ENCODE measurements around the gene DHDDS.

Gene DHDDS

DNA sequence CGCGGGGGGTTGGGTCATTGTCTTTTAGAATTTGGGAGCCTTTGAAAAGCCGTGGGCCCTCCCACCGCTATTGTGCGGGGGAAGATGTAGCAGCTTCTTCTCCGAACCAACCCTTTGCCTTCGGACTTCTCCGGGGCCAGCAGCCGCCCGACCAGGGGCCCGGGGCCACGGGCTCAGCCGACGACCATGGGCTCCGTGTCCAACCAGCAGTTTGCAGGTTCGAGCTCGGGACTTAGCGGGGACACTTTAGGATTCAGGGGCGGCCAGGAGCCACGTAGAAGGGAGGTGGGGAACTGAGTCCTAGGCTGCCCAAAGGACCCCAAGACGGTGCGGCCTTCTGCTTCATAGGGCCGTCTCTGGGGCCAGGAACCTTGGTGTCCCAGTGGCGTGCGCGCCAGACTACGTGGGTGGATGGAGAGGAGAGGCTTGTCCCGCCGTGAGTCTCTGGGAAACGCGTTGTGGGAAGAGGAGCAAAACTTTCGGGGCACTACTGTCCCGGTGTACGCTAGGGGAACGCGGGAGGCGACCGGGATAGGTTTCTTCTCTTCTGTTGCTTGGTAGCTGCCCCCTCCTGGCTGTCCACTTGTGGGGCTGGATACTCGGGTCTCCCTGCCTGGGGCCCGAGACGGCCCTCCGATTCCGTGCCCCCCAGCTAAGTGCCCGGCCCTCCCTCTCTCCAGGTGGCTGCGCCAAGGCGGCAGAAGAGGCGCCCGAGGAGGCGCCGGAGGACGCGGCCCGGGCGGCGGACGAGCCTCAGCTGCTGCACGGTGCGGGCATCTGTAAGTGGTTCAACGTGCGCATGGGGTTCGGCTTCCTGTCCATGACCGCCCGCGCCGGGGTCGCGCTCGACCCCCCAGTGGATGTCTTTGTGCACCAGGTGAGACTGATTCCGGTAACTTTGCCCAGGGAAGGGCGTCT, 21.2 kb upstream of the DHDDS start, which contains the start of gene LIN28A:
LIN28A (plus strand) TSS at position 112 of the 918 bp plus-strand sequence; CDS start at position 187, 75 bp downstream.
- Mint-ChIP-seq H3K27ac (no peak within 1 kb of the TSS), H3K4me1 (peaks cover 22% of the 10 kb centered on the region), H3K9me3 (no peaks in the 10 kb centered on the region), H3K36me3 (no peaks in the 10 kb centered on the region), H3K4me3 (no peak within 1 kb of the TSS)
- ATAC-seq (no peak), DNase-seq (ENCODE audit: low spot score in 2 of 2) (no peak)

- Mint-ChIP-seq H3K27ac (no peak overlapping the region), H3K36me3 (no peaks in the 10 kb centered on the region), H3K4me1 (peaks cover 22% of the 10 kb centered on the region), H3K4me3 (no peak overlapping the region), H3K9me3 (no peaks in the 10 kb centered on the region)
- ATAC-seq (no peak), DNase-seq (ENCODE audit: low spot score in 2 of 2) (no peak)
These were observed 20.5 kb upstream of the DHDDS start for GRCh38 chr1:26411624-26412074.

- H3K9me3 Mint-ChIP-seq: no peaks in the 10 kb centered on the region
- H3K4me3 Mint-ChIP-seq: no peak overlapping the region
- no peak overlapping the region for H3K27ac Mint-ChIP-seq
- no peaks in the 10 kb centered on the region for H3K36me3 Mint-ChIP-seq
- ATAC-seq (no peak), DNase-seq (ENCODE audit: low spot score in 2 of 2) (no peak)
- peaks cover 22% of the 10 kb centered on the region for H3K4me1 Mint-ChIP-seq
These were observed 19.8 kb upstream of the DHDDS start for GRCh38 chr1:26412180-26412840.

DNA sequence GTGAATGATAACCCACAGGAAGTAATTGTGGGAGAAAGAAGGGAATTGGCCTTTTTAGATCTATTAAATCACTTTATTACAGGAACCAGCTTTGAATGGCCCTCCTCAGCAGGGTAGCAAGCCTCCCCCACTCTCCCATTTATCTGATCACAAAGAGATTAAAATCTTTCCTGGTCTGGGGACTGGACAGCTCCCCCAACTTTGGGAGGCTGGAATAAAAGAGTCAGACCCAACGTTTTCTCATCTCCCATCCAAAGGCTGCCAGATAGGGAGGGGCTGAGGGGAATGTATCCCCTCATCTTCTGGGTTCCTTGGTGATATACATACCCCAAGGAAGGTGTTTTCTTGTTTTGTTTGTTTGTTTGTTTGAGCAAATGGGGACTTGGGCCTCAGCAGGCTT, 19.1 kb upstream of the DHDDS start:
- Mint-ChIP-seq H3K27ac (no peak overlapping the region), H3K36me3 (no peaks in the 10 kb centered on the region), H3K9me3 (no peaks in the 10 kb centered on the region), H3K4me3 (no peak overlapping the region), H3K4me1 (peaks cover 22% of the 10 kb centered on the region)
- ATAC-seq (no peak), DNase-seq (ENCODE audit: low spot score in 2 of 2) (no peak)

DNA sequence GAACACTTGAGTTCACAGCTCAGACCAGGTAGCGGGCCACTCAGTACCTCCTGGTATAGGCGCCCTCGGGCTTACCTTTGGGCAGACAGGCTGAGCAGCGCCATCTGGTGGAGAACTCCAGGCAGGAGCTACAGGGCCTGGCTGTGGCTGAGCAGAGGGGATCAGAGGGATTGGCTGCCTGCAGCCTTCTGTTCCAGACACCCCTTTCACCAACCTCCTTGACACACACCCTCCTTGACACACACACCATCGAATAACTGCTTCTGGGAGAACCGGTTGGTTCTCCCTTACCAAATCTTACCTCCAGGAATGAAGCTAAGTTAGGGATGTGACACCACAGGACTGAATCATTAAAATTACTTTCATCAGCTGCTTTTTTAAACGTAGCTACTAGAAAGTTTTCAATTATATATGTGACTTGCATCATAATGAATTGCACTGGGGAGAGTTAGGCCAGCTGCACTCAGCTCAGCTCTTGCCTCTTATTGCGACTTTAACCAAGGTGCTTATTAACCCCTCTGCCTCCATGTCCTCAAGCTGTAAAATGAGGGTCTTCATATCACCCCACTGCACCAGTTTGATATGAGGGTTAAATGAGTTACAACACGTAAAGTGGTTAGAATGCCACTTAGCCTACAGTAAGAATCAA, 14.9 kb upstream of the DHDDS start:
- DNase-seq (ENCODE audit: low spot score in 2 of 2) (peak; percentile 82 to 90), ATAC-seq (peak; percentile 99)
- H3K27ac Mint-ChIP-seq: no peak overlapping the region
- no peaks in the 10 kb centered on the region for H3K4me1 Mint-ChIP-seq
- no peaks in the 10 kb centered on the region for H3K36me3 Mint-ChIP-seq
- no peaks in the 10 kb centered on the region for H3K9me3 Mint-ChIP-seq
- no peak overlapping the region for H3K4me3 Mint-ChIP-seq

DNA sequence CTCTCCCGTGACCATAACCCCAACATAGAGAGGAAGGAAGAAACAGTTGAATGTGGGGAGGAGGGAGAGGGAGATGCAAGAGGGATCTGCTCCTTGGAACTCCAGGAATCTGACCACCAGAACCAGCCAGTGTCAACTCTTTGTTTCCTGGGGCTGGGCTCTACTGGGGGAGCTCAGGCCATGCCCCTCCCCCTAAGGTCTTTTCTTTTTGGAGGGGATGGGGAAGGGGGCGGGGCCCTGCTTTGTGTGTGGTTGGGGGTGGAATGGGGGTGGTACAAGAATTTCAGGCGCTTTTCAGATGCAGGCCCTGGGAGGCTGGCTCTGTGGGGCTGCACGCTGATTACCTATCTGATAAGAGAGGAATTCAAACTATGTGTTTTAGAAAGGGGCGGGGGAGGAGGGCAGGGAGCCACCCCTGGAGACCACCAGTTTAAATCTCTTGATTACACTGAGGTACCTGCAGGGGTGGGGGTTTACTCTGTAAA, 13.2 kb upstream of the DHDDS start:
- H3K4me3 Mint-ChIP-seq: no peak overlapping the region
- H3K36me3 Mint-ChIP-seq: no peaks in the 10 kb centered on the region
- no peak overlapping the region for H3K27ac Mint-ChIP-seq
- no peaks in the 10 kb centered on the region for H3K4me1 Mint-ChIP-seq
- ATAC-seq: no peak
- no peak for DNase-seq (ENCODE audit: low spot score in 2 of 2)
- H3K9me3 Mint-ChIP-seq: no peaks in the 10 kb centered on the region

- Mint-ChIP-seq H3K9me3 (no peaks in the 10 kb centered on the region), H3K4me1 (no peaks in the 10 kb centered on the region), H3K36me3 (no peaks in the 10 kb centered on the region), H3K27ac (no peak overlapping the region), H3K4me3 (no peak overlapping the region)
- ATAC-seq (no peak), DNase-seq (ENCODE audit: low spot score in 2 of 2) (no peak)
These were observed 12.6 kb upstream of the DHDDS start for GRCh38 chr1:26419494-26419893.

- Mint-ChIP-seq H3K4me1 (peaks cover 20% of the 10 kb centered on the region), H3K36me3 (peaks cover 22% of the 10 kb centered on the region), H3K9me3 (no peaks in the 10 kb centered on the region), H3K4me3 (no peak overlapping the region), H3K27ac (no peak overlapping the region)
- ATAC-seq (no peak), DNase-seq (ENCODE audit: low spot score in 2 of 2) (no peak)
These were observed 2.4 kb upstream of the DHDDS start for GRCh38 chr1:26429721-26430120.

DNA sequence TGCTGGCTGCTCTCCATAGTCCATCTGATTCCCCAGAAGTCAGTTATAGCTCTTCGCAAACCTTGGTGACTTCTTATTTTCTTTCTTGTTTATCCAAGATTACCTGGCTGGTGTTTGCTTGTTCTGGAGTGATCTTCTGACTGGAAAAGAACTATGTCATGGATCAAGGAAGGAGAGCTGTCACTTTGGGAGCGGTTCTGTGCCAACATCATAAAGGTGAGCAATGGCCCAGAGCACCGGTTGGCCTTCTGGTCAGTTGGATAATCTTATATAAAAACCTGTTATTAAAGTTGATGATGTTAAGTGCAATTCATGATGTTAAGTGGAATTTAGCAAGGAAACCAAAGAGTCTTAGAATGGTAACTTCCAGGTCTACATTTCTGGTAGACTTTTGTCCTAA, 672 bp downstream of the DHDDS start:
- ATAC-seq: no peak
- H3K36me3 Mint-ChIP-seq: peaks cover 53% of the 10 kb centered on the region
- peak overlapping the region; percentile 91 for H3K4me3 Mint-ChIP-seq
- no peaks in the 10 kb centered on the region for H3K9me3 Mint-ChIP-seq
- H3K4me1 Mint-ChIP-seq: peaks cover 20% of the 10 kb centered on the region
- no peak for DNase-seq (ENCODE audit: low spot score in 2 of 2)
- peak overlapping the region; percentile 93 for H3K27ac Mint-ChIP-seq

DNA sequence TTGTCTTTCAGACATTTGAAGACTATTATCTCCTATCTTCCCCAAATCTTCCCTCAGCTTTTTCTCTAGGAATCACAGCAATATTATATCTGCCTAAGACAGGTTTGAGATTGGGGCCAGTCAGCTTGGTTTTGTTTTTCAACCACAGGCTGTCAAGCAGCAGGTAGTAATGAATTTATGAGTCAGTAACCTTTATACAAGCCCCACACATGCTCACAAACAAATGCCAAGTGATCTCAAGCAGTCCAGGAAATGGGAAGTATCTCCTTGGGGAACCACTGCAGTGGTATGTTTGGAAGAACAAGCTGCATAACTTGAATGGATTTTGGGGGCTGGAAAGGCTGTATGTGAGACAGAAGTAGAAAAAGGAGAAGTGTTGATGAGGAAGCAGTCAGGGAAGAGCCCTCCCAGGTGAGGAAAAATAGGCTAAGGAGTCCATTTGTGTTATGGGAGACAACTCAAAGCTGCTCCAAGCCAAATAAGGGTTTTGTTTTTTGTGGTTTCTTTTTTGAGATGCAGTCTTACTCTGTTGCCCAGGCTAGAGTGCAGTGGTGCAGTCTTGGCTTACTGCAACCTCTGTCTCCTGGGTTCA, 2.1 kb downstream of the DHDDS start:
- Mint-ChIP-seq H3K4me3 (no peak overlapping the region), H3K9me3 (no peaks in the 10 kb centered on the region), H3K27ac (no peak overlapping the region), H3K36me3 (peaks cover 67% of the 10 kb centered on the region), H3K4me1 (peaks cover 20% of the 10 kb centered on the region)
- ATAC-seq (no peak), DNase-seq (ENCODE audit: low spot score in 2 of 2) (no peak)

DNA sequence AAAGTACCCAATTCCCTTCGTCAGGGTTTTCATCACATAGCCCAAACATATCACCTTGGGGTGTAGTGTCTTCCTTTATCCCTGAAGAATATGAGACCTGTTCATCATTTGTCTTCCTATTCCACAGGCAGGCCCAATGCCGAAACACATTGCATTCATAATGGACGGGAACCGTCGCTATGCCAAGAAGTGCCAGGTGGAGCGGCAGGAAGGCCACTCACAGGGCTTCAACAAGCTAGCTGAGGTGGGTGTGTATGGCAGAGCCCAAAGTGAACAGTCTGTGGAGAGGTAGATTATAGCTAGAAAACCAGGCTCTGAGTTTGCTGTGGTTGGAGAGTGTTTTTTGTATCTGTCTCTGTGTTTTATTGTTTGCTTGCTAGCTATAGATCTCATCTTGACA, 5.9 kb downstream of the DHDDS start:
- no peak overlapping the region for H3K4me3 Mint-ChIP-seq

GRCh38 chr1:26440259-26440658, 8.1 kb downstream of the DHDDS start:
- DNase-seq (ENCODE audit: low spot score in 2 of 2): no peak
- H3K9me3 Mint-ChIP-seq: no peaks in the 10 kb centered on the region

More for the DNA sequence above, 5.9 kb downstream of the DHDDS start:
- Mint-ChIP-seq H3K4me1 (peaks cover 10% of the 10 kb centered on the region), H3K9me3 (no peaks in the 10 kb centered on the region), H3K27ac (no peak overlapping the region), H3K36me3 (peaks cover 96% of the 10 kb centered on the region)
- ATAC-seq (no peak), DNase-seq (ENCODE audit: low spot score in 2 of 2) (no peak)

DNA sequence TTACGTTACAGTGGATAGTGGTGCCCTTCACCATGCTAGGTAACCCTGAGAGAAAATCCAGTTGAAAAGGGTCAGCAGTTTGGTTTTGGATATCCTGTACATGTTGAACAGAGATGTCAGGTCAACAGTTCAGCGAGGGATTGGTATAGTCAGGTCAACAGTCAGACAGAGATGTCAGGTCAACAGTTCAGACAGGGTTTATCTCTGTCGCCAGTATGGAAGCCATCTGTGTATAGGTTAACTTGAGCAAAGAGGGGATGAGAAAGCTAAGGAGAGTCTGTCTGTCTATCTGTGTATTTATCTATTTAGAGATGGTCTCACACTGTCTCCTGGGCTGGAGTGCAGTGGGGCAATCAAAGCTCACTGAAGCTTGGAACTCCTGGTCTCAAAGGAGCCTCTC, 17.7 kb downstream of the DHDDS start:
- no peak overlapping the region for H3K4me3 Mint-ChIP-seq
- no peak for ATAC-seq
- peak overlapping the region; percentile 56 for H3K27ac Mint-ChIP-seq
- H3K4me1 Mint-ChIP-seq: no peaks in the 10 kb centered on the region
- peaks cover 99% of the 10 kb centered on the region for H3K36me3 Mint-ChIP-seq
- DNase-seq (ENCODE audit: low spot score in 2 of 2): no peak
- H3K9me3 Mint-ChIP-seq: no peaks in the 10 kb centered on the region

More at GRCh38 chr1:26440259-26440658, 8.1 kb downstream of the DHDDS start:
- no peak overlapping the region for H3K27ac Mint-ChIP-seq
- H3K36me3 Mint-ChIP-seq: peaks cover 100% of the 10 kb centered on the region
- no peaks in the 10 kb centered on the region for H3K4me1 Mint-ChIP-seq
- no peak overlapping the region for H3K4me3 Mint-ChIP-seq
- no peak for ATAC-seq

- DNase-seq (ENCODE audit: low spot score in 2 of 2) (no peak), ATAC-seq (no peak)
- H3K9me3 Mint-ChIP-seq: no peaks in the 10 kb centered on the region
- H3K27ac Mint-ChIP-seq: no peak overlapping the region
- peaks cover 98% of the 10 kb centered on the region for H3K36me3 Mint-ChIP-seq
- H3K4me1 Mint-ChIP-seq: no peaks in the 10 kb centered on the region
- no peak overlapping the region for H3K4me3 Mint-ChIP-seq
These were observed 18.8 kb downstream of the DHDDS start for GRCh38 chr1:26450908-26451307.

Data from stimulated activated effector memory CD8-positive, alpha-beta T cell treated with anti-CD3 and anti-CD28 coated beads, Interleukin-12 subunit alpha, Interleukin-12 subunit beta, amount 100 ng/mL, for 72 hours (primary cell).